Esophagus muscularis mucosa (tissue), 4 donors: ENCODE measurements around the gene DNAH17. TPM values are rescaled to one million over a fixed set of nuclear protein-coding genes. Genes with fewer than 3 reads are reported as not detected.

ENCODE experiments used
- DNase-seq: peaks from one replicate; pipeline ENCODE4 v3.0.0-alpha.2; 2017; ENCODE audit errors: extremely low spot score
- H3K27ac ChIP-seq, 4 donors: fragments of 200-600 bp; sonication (generic); replicated peaks in 1 of 4; 1 replicate in 3 of 4; 2 replicates in 1 of 4; pipeline ENCODE4 v1.5.1; 2016 to 2019; ENCODE audit warnings: mild to moderate bottlenecking in 1 of 4
- H3K27me3 ChIP-seq, 4 donors: fragments of 200-600 bp; sonication (generic); one replicate each; pipeline versions ENCODE4 v1.5.1 to v1.6.0; 2016 to 2019
- H3K36me3 ChIP-seq, 4 donors: fragments of 200-600 bp; sonication (generic); one replicate each; pipeline ENCODE4 v1.5.1; 2016 to 2019
- H3K4me1 ChIP-seq, 4 donors: fragments of 200-600 bp; sonication (generic); one replicate each; pipeline ENCODE4 v1.5.1; 2016 to 2019
- H3K4me3 ChIP-seq, 4 donors: fragments of 200-600 bp; sonication (generic); 1 replicate in 2 of 4; 2 replicates in 2 of 4; pipeline ENCODE4 v1.5.1; 2016 to 2019; ENCODE audit warnings: mild to moderate bottlenecking in 4 of 4, moderate library complexity in 1 of 4
- H3K9me3 ChIP-seq, 4 donors: fragments of 200-600 bp; sonication (generic); 1 replicate in 3 of 4; 2 replicates in 1 of 4; pipeline ENCODE4 v1.5.1; 2016 to 2019
- EP300 ChIP-seq: sonication (generic); formaldehyde crosslinking; IDR thresholded peaks from one replicate; pipeline ENCODE4 v1.6.1; 2017; ENCODE audit warnings: antibody characterized with exemption
- POLR2A ChIP-seq: fragments of 450-650 bp; IDR thresholded peaks from one replicate; pipeline ENCODE4 v1.6.1; 2017; ENCODE audit warnings: antibody characterized with exemption, moderate library complexity, mild to moderate bottlenecking, low read depth
- POLR2AphosphoS5 ChIP-seq, 2 donors: sonication (generic); formaldehyde crosslinking; IDR thresholded peaks; one replicate each; pipeline ENCODE4 v1.6.1; 2017; ENCODE audit warnings: antibody characterized with exemption in 2 of 2
- WGBS: methylation state at CpG from one replicate; pipeline ENCODE4 v1.1.5; 2018; 5-methylcytosine and 5-hydroxymethylcytosine counted together
- intact Hi-C: fragments of 100-400 bp; cut with DNase I; formaldehyde crosslinking; loops from one replicate; pipeline ENCODE4 v1.15.1; 2023
- total RNA-seq, 4 donors: library from RNA; depleted of rRNA; stranded (reverse); fragments of >200 nt; gene quantifications; one replicate each; pipeline versions ENCODE4 v1.1.0 to v1.2.1, GENCODE V29; 2016
- TF ChIP-seq, protein P1 (sequence below), 3 experiments: fragments of 200-600 bp in 2 of 3; fragments of 450-650 bp in 1 of 3; sonication (generic) in 2 of 3; IDR thresholded peaks; one replicate each; pipeline ENCODE4 v1.5.1; 2017 to 2019; ENCODE audit warnings: antibody characterized with exemption in 3 of 3, mild to moderate bottlenecking in 2 of 3, moderate library complexity in 1 of 3

The DNAH17 gene
- total RNA-seq, 4 donors from 2014 or later, result not detected

DNA sequence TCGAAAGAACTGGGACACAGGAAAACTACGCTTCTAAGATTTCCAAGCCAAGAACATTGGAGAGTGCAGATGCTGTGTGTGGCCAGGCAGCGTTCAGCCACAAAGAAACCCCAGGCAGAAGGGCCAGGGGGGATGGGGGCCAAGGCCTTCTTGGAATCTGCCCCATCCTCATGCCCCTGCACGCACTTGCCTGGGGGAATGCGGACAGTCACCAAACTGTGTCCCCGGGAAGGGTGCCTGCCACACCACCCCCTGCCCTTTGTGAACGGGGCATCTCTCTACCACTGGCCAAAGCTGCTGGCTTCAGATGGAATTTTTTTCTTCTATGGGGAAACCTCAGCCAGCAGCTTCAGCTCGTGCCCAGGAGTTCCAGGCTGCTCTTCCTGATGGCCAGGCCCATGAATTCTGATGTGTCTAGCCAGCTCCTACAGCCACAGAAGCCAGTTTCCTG is 32.0 kb upstream of the DNAH17 start:
- DNase-seq, result no peak
- no peak overlapping the region for H3K27ac ChIP-seq
- peaks cover 0 to 29% (median 18%) of the 10 kb centered on the region in 4 donors for H3K4me1 ChIP-seq
- H3K27me3 ChIP-seq, result no peaks in the 10 kb centered on the region
- no peaks in the 10 kb centered on the region for H3K9me3 ChIP-seq
- no peaks in the 10 kb centered on the region for H3K36me3 ChIP-seq
- intact Hi-C loops, result no loop called here
- 57% methylated on average over 8 of the region's 8 CpGs for WGBS
- TF ChIP-seq POLR2A, result no peak
- TF ChIP-seq EP300, result no peak
- no peak for TF ChIP-seq POLR2AphosphoS5 (IDR thresholded peaks at IDR 0.05)
- TF ChIP-seq, protein P1, sequence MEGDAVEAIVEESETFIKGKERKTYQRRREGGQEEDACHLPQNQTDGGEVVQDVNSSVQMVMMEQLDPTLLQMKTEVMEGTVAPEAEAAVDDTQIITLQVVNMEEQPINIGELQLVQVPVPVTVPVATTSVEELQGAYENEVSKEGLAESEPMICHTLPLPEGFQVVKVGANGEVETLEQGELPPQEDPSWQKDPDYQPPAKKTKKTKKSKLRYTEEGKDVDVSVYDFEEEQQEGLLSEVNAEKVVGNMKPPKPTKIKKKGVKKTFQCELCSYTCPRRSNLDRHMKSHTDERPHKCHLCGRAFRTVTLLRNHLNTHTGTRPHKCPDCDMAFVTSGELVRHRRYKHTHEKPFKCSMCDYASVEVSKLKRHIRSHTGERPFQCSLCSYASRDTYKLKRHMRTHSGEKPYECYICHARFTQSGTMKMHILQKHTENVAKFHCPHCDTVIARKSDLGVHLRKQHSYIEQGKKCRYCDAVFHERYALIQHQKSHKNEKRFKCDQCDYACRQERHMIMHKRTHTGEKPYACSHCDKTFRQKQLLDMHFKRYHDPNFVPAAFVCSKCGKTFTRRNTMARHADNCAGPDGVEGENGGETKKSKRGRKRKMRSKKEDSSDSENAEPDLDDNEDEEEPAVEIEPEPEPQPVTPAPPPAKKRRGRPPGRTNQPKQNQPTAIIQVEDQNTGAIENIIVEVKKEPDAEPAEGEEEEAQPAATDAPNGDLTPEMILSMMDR (IDR thresholded peaks at IDR 0.05), result no peak
- no peak overlapping the region for H3K4me3 ChIP-seq

DNA sequence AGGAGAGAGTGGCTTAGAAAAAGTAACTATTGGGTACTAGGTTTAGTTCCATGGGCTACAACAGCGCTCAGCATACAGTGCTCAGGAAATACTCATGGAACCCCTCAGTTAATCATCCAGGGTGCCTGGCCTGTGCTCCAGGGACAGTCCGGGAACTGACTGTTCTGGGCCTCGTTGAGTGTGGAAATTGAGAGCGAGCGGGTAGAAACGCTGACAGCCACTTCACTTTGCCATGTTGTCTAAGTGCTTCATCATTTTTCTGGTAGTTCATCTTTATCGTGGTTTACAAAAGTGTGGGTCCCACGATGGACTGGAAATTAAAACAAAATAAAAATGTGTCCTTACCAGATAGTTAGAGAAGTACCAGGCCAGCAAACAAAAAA is 31.6 kb upstream of the DNAH17 start:
- Histone ChIP-seq H3K27ac (no peak overlapping the region), H3K4me1 (peaks cover 0 to 29% (median 18%) of the 10 kb centered on the region in 4 donors), H3K27me3 (no peaks in the 10 kb centered on the region), H3K9me3 (no peaks in the 10 kb centered on the region), H3K4me3 (no peak overlapping the region), H3K36me3 (no peaks in the 10 kb centered on the region)
- no peak for DNase-seq
- no peak for TF ChIP-seq POLR2AphosphoS5 (IDR thresholded peaks at IDR 0.05)
- no peak for TF ChIP-seq EP300
- TF ChIP-seq POLR2A, result no peak
- TF ChIP-seq, protein P1 (IDR thresholded peaks at IDR 0.05), result no peak
- 80% methylated on average over 8 of the region's 8 CpGs for WGBS
- intact Hi-C loops, result no loop called here

DNA sequence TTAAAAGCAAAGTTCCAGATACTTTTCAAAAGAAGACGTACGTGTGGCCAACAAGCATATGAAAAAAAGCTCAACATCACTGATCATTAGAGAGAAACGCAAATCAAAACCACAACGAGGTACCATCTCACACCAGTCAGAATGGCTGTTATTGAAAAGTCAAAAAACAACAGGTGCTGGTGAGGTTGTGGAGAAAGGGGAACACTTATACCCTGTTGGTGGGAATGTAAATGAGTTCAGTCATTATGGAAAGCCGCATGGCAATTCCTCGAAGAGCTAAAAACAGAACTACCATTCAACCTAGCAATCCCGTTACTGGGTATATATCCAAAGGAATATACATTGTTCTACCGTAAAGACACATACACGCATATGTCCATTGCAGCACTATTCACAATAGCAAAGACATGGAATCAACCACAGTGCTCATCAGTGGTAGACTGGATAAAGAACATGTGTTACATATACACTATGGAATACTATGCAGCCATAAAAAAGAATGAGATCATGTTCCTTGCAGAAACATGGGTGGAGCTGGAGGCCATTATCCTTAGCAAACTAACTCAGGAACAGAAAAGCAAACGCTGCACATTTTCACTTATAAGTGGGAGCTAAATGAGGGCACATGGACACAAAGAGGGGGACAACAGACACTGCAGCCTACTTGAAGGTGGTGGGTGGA is 31.1 kb upstream of the DNAH17 start:
- 96% methylated on average over 10 of the region's 10 CpGs for WGBS
- Histone ChIP-seq H3K4me3 (no peak overlapping the region), H3K27ac (no peak overlapping the region), H3K27me3 (no peaks in the 10 kb centered on the region), H3K4me1 (peaks cover 0 to 29% (median 18%) of the 10 kb centered on the region in 4 donors), H3K9me3 (no peaks in the 10 kb centered on the region), H3K36me3 (no peaks in the 10 kb centered on the region)
- intact Hi-C loops, result no loop called here
- no peak for DNase-seq
- TF ChIP-seq EP300 (no peak), POLR2AphosphoS5 (IDR thresholded peaks at IDR 0.05) (no peak), POLR2A (no peak)
- TF ChIP-seq, protein P1 (IDR thresholded peaks at IDR 0.05), result no peak

DNA sequence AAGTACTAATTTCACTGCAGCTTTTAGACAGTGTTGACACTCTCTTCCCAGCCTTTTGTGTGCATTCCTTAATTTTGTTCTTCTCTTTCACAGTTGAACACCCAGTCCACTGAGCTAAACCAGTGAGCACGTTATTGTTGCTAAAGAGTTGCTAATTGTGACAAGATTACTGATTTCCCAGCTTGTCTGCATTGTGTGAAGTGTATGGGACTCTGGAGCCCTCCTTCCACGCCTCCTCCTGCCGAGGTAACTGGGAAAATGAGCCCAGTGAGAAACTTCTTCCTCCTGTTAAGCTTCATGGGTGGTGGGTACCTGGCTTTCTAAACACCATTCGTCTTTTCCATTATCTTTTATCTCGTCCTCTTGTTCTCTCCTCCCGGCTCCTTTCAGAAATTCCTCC is 29.8 kb upstream of the DNAH17 start:
- H3K4me1 ChIP-seq, result peaks cover 0 to 26% (median 14%) of the 10 kb centered on the region in 4 donors
- no peaks in the 10 kb centered on the region for H3K36me3 ChIP-seq
- no peaks in the 10 kb centered on the region for H3K9me3 ChIP-seq
- no peak overlapping the region for H3K4me3 ChIP-seq
- WGBS, result 84% methylated on average over 6 of the region's 6 CpGs
- no peak overlapping the region for H3K27ac ChIP-seq
- TF ChIP-seq POLR2A, result no peak
- TF ChIP-seq EP300, result no peak
- TF ChIP-seq, protein P1 (IDR thresholded peaks at IDR 0.05), result no peak
- TF ChIP-seq POLR2AphosphoS5 (IDR thresholded peaks at IDR 0.05), result no peak
- H3K27me3 ChIP-seq, result no peaks in the 10 kb centered on the region
- no peak for DNase-seq
- intact Hi-C loops, result no loop called here

DNA sequence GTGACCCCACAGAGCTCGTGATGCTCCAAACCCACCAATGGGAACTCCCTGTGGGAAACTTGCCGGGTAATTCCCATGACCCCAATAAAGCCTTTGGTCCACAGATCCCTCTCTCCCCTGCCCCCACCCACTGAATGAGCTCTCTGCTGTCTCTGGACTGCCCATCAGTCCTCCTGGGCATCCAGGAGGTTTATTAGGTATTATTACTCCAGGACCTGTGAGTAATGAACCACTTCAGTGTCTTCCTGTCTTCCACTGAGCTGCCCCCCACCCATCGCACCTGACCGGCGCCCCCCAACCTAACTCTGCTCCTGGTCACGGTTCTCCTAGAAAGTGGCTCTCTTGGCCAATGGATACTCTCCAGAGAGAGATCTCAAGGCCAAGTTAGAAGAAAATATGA is 28.7 kb upstream of the DNAH17 start:
- no peaks in the 10 kb centered on the region for H3K9me3 ChIP-seq
- H3K4me1 ChIP-seq, result peaks cover 0 to 21% (median 3%) of the 10 kb centered on the region in 4 donors
- H3K36me3 ChIP-seq, result no peaks in the 10 kb centered on the region
- 94% methylated on average over 6 of the region's 6 CpGs for WGBS
- DNase-seq, result no peak
- intact Hi-C loops, result no loop called here
- TF ChIP-seq POLR2A (no peak), EP300 (no peak), POLR2AphosphoS5 (IDR thresholded peaks at IDR 0.05) (no peak)
- TF ChIP-seq, protein P1 (IDR thresholded peaks at IDR 0.05), result no peak
- H3K27ac ChIP-seq, result no peak overlapping the region
- H3K27me3 ChIP-seq, result no peaks in the 10 kb centered on the region
- no peak overlapping the region for H3K4me3 ChIP-seq
